WTC11 (cell line): ENCODE results near the gene ANKRD37. TPM values are rescaled to one million over a fixed set of nuclear protein-coding genes. Genes with fewer than 3 reads are reported as not detected.

ENCODE experiments used
- ATAC-seq: fragments of 200-7000 bp; cut with Tn5 transposase; 2 replicates; pipeline ENCODE4 v1.10.0; 2021; ENCODE audit warnings: mild to moderate bottlenecking, moderate library complexity
- CTCF ChIA-PET: fragments of 300-600 bp; sonication (Branson Sonifier 250); formaldehyde crosslinking; loops from one replicate; lab custom pipeline; 2021; ENCODE audit warnings: antibody characterized with exemption; lab: Charles Lee
- POLR2A ChIA-PET: fragments of 350-600 bp; sonication (Branson Sonifier 250); formaldehyde crosslinking; loops from one replicate; lab custom pipeline; 2021; ENCODE audit warnings: antibody characterized with exemption; lab: Charles Lee
- DNase-seq: peaks from one replicate; pipeline ENCODE4 v3.0.0; 2021; ENCODE audit warnings: low spot score
- H3K27ac Mint-ChIP-seq: 2 replicates; pipeline ENCODE4 v1.8.0; 2021; ENCODE audit warnings: mixed read lengths
- H3K27me3 Mint-ChIP-seq: 2 replicates; pipeline ENCODE4 v1.8.0; 2021; ENCODE audit warnings: low read depth, mild to moderate bottlenecking, moderate library complexity, mixed read lengths
- H3K36me3 Mint-ChIP-seq: 2 replicates; pipeline ENCODE4 v1.8.0; 2021; ENCODE audit warnings: mixed read lengths
- H3K4me1 Mint-ChIP-seq: 2 replicates; pipeline ENCODE4 v1.8.0; 2022; ENCODE audit warnings: mixed read lengths
- H3K4me3 Mint-ChIP-seq: 2 replicates; pipeline ENCODE4 v1.8.0; 2021; ENCODE audit warnings: mild to moderate bottlenecking, moderate library complexity, mixed read lengths
- H3K9me3 Mint-ChIP-seq: 2 replicates; pipeline ENCODE4 v1.8.0; 2021; ENCODE audit warnings: mixed read lengths
- FOXK1 ChIP-seq: sonication (generic); formaldehyde crosslinking; IDR thresholded peaks from 2 replicates; pipeline ENCODE4 v1.8.0; 2022; ENCODE audit warnings: mild to moderate bottlenecking, moderate library complexity, missing genetic modification reagents
- NR3C1 ChIP-seq: sonication (generic); formaldehyde crosslinking; conservative IDR thresholded peaks from 2 replicates; pipeline ENCODE4 v1.8.1; 2023; ENCODE audit warnings: low read depth, mild to moderate bottlenecking, missing genetic modification reagents
- SMAD3 ChIP-seq: sonication (generic); formaldehyde crosslinking; IDR thresholded peaks from 2 replicates; pipeline ENCODE4 v1.8.0; 2022; ENCODE audit warnings: missing genetic modification reagents, mild to moderate bottlenecking, borderline replicate concordance
- SP1 ChIP-seq: sonication (generic); formaldehyde crosslinking; conservative IDR thresholded peaks from 2 replicates; pipeline ENCODE4 v1.8.1; 2022; ENCODE audit warnings: missing genetic modification reagents
- ZBTB21 ChIP-seq: sonication (generic); formaldehyde crosslinking; IDR thresholded peaks from 2 replicates; pipeline ENCODE4 v1.8.1; 2023; ENCODE audit warnings: mild to moderate bottlenecking, missing genetic modification reagents, borderline replicate concordance
- ZMAT4 ChIP-seq: fragments of 250-450 bp; sonication (Bioruptor Pico); IDR thresholded peaks from 2 replicates; pipeline ENCODE4 v1.9.0; 2021; ENCODE audit warnings: mild to moderate bottlenecking
- ZNF263 ChIP-seq: sonication (generic); formaldehyde crosslinking; IDR thresholded peaks from 2 replicates; pipeline ENCODE4 v1.8.1; 2022; ENCODE audit warnings: low read depth, mild to moderate bottlenecking, moderate library complexity, missing genetic modification reagents
- ZNF281 ChIP-seq: sonication (generic); formaldehyde crosslinking; IDR thresholded peaks from 2 replicates; pipeline ENCODE4 v1.8.0; 2023; ENCODE audit warnings: mild to moderate bottlenecking, missing genetic modification reagents
- ZNF425 ChIP-seq: fragments of 250-450 bp; sonication (Bioruptor Pico); conservative IDR thresholded peaks from 2 replicates; pipeline ENCODE4 v1.9.0; 2021; ENCODE audit warnings: mild to moderate bottlenecking
- ZNF512 ChIP-seq: sonication (generic); formaldehyde crosslinking; IDR thresholded peaks from 2 replicates; pipeline ENCODE4 v1.8.1; 2022; ENCODE audit warnings: missing genetic modification reagents, borderline replicate concordance
- total RNA-seq: library from RNA; stranded (reverse); gene quantifications from 3 replicates; pipeline ENCODE4 v1.2.3, GENCODE V29; 2021

ANKRD37 gene
- total RNA-seq, 1 experiment from 2014 or later: 3.0 TPM

- H3K27ac Mint-ChIP-seq: no peak overlapping the region
- no peaks in the 10 kb centered on the region for H3K4me1 Mint-ChIP-seq
Measured at GRCh38 chr4:185445209-185445608, 48.6 kb downstream of the ANKRD37 start.

More at GRCh38 chr4:185445209-185445608, 48.6 kb downstream of the ANKRD37 start:
- POLR2A ChIA-PET: no interaction called here
- H3K27me3 Mint-ChIP-seq: no peaks in the 10 kb centered on the region
- H3K4me3 Mint-ChIP-seq: no peak overlapping the region
- no peak for ATAC-seq
- no peaks in the 10 kb centered on the region for H3K9me3 Mint-ChIP-seq
- CTCF ChIA-PET: no interaction called here
- no peak for TF ChIP-seq ZNF281 (CRISPR knock-in tag)
- TF ChIP-seq ZNF263 (CRISPR knock-in tag): no peak
- TF ChIP-seq SMAD3: no peak
- TF ChIP-seq ZBTB21 (CRISPR knock-in tag): no peak
- TF ChIP-seq ZMAT4 (CRISPR knock-in tag): no peak
- no peak for TF ChIP-seq FOXK1 (CRISPR knock-in tag)
- TF ChIP-seq SP1 (CRISPR knock-in tag): no peak
- no peak for TF ChIP-seq ZNF512 (CRISPR knock-in tag)
- no peak for TF ChIP-seq NR3C1 (CRISPR knock-in tag)
- TF ChIP-seq ZNF425: no peak
- DNase-seq: no peak
- H3K36me3 Mint-ChIP-seq: no peaks in the 10 kb centered on the region

Other genes starting within 250 kb of the ANKRD37 start
- 35.2 to 40.3 TPM (median 36.1 TPM) in 3 replicates for gene CFAP97, start 192.8 kb upstream of the ANKRD37 start, total RNA-seq
- gene SNX25, start 187.2 kb upstream of the ANKRD37 start, total RNA-seq: 16.9 to 20.9 TPM (median 19.1 TPM) in 3 replicates
- gene LRP2BP, start 917 bp upstream of the ANKRD37 start, total RNA-seq: 0.33 to 0.69 TPM (median 0.39 TPM) in 3 replicates
- 29.6 to 33.0 TPM (median 30.8 TPM) in 3 replicates for gene UFSP2, start 29.1 kb downstream of the ANKRD37 start, total RNA-seq
- gene CCDC110, start 74.9 kb downstream of the ANKRD37 start, total RNA-seq: 2.1 to 2.9 TPM (median 2.2 TPM) in 3 replicates
- 6.2 to 7.0 TPM (median 6.9 TPM) in 3 replicates for gene PDLIM3, start 138.7 kb downstream of the ANKRD37 start, total RNA-seq